ENCODE data around the gene REM2.

DNA sequence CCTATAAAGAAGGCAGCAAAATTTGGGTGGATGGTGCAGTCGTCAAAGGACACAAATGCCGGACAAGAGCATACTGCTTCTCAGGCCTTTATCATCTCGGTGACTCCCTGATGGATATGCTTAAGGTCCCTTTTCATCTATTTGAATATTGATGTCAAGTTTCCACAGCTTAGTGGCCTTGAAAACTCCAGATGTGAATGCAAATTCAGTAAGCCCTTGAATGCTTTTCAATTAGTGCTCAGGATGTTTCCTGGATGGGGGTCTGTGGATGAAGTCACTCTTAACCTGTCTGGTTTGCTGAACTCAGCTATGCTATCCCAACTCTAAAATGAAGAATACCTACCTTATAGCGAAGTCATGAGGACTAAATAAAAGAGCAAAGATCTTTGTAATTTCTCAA, 10.7 kb downstream of the REM2 start:
- TF ChIP-seq, protein P1, sequence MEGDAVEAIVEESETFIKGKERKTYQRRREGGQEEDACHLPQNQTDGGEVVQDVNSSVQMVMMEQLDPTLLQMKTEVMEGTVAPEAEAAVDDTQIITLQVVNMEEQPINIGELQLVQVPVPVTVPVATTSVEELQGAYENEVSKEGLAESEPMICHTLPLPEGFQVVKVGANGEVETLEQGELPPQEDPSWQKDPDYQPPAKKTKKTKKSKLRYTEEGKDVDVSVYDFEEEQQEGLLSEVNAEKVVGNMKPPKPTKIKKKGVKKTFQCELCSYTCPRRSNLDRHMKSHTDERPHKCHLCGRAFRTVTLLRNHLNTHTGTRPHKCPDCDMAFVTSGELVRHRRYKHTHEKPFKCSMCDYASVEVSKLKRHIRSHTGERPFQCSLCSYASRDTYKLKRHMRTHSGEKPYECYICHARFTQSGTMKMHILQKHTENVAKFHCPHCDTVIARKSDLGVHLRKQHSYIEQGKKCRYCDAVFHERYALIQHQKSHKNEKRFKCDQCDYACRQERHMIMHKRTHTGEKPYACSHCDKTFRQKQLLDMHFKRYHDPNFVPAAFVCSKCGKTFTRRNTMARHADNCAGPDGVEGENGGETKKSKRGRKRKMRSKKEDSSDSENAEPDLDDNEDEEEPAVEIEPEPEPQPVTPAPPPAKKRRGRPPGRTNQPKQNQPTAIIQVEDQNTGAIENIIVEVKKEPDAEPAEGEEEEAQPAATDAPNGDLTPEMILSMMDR (conservative IDR thresholded peaks at IDR 0.05 in 1 of 2, IDR thresholded peaks at IDR 0.05 in 1 of 2; ENCODE audit: low read depth in 1 of 2, low read length in 2 of 2), result no peak
- TF ChIP-seq EZH2 (IDR thresholded peaks at IDR 0.05; ENCODE audit: low read length, missing control alignments), result no peak
